Mammary epithelial cell (primary cell): Measurements from ENCODE around the gene GPR176.

Experiments
- CTCF ChIP-seq, 2 donors: IDR thresholded peaks in 1 of 2; conservative IDR thresholded peaks in 1 of 2; 2 replicates each; pipeline ENCODE4 v1.5.1; 2011 to 2012; ENCODE audit warnings: inconsistent platforms in 2 of 2, low read length in 2 of 2, mild to moderate bottlenecking in 2 of 2, control low read depth in 1 of 2, low read depth in 1 of 2; ENCODE audit not compliant: insufficient read depth in 1 of 2; ENCODE audit errors: extremely low read depth in 1 of 2
- EZH2 ChIP-seq: IDR thresholded peaks from 2 replicates; pipeline ENCODE4 v1.6.1; 2012; ENCODE audit warnings: low read length, inconsistent platforms, borderline replicate concordance

- no peak for TF ChIP-seq CTCF (conservative IDR thresholded peaks at IDR 0.05 in 1 of 2, IDR thresholded peaks at IDR 0.05 in 1 of 2; ENCODE audit: extremely low read depth in 1 of 2, insufficient read depth in 1 of 2, low read depth in 1 of 2, low read length in 2 of 2)
- no peak for TF ChIP-seq EZH2
Observed at GRCh38 chr15:39968273-39969001, 48.4 kb upstream of the GPR176 start.
